HCT116 (cell line): Measurements from ENCODE around the gene ZNF862. TPM values are rescaled to one million over a fixed set of nuclear protein-coding genes. Genes with fewer than 3 reads are reported as not detected.

Source experiments
- ATAC-seq: fragments of 200-7000 bp; cut with Tn5 transposase; 2 replicates; pipeline ENCODE4 v1.9.1; 2020; ENCODE audit warnings: mild to moderate bottlenecking, moderate library complexity
- BruUV-seq: library from RNA; stranded (reverse); fragments of 400-500 nt; replicated peaks from 2 replicates; lab custom pipeline; 2021; lab: Mats Ljungman, UMichigan
- CTCF ChIA-PET: fragments of 300-600 bp; sonication (Branson Sonifier 250); formaldehyde crosslinking; loops from one replicate; lab custom pipeline; 2021; ENCODE audit warnings: antibody characterized with exemption; lab: Charles Lee
- POLR2A ChIA-PET: fragments of 300-600, 350-600 bp; sonication (Branson Sonifier 250); formaldehyde crosslinking; loops from one replicate; lab custom pipeline; 2021; ENCODE audit warnings: antibody characterized with exemption; lab: Charles Lee
- RAD21 ChIA-PET, 2 experiments: fragments of 300-600 bp; sonication (Branson Sonifier 250); formaldehyde crosslinking; loops; one replicate each; lab custom pipeline; 2023; ENCODE audit warnings: low total read pairs in 2 of 2; ENCODE audit not compliant: uncharacterized antibody in 2 of 2, unreplicated experiment in 2 of 2, low non-redundant PET in 1 of 2; lab: Charles Lee
- DNase-seq: peaks from one replicate; pipeline ENCODE4 v3.0.0-alpha.2; 2010; ENCODE audit warnings: low read depth, low spot score
- H2AFZ ChIP-seq: fragments of 200-600 bp; shearing (Covaris generic), sonication (generic); 2 replicates; pipeline ENCODE4 v1.6.1; 2017; ENCODE audit warnings: low read depth, mixed run types, mixed read lengths, antibody characterized with exemption, low read length; ENCODE audit not compliant: poor library complexity, severe bottlenecking
- H3K27ac ChIP-seq: 2 replicates; pipeline ENCODE4 v1.5.1; 2012; ENCODE audit warnings: low read depth, low read length
- H3K27me3 ChIP-seq: fragments of 200-600 bp; sonication (generic); 2 replicates; pipeline ENCODE4 v1.6.1; 2016; ENCODE audit warnings: mixed run types, low read length, mixed read lengths; ENCODE audit not compliant: insufficient read depth
- H3K36me3 ChIP-seq, 2 experiments: fragments of 200-500 bp in 1 of 2; fragments of 200-600 bp in 1 of 2; sonication (Bioruptor generic) in 1 of 2; sonication (generic) in 1 of 2; 2 replicates each; pipeline versions ENCODE4 v1.5.1 to v1.6.1; 2014 to 2016; ENCODE audit warnings: low read length in 2 of 2, inconsistent platforms in 1 of 2, mixed read lengths in 1 of 2, mixed run types in 1 of 2; ENCODE audit not compliant: insufficient read depth in 2 of 2, control insufficient read depth in 1 of 2
- H3K4me1 ChIP-seq, 2 experiments: fragments of 200-600 bp in 1 of 2; sonication (generic) in 1 of 2; 2 replicates each; pipeline versions ENCODE4 v1.5.1 to v1.6.1; 2012 to 2017; ENCODE audit warnings: low read length in 2 of 2, inconsistent platforms in 1 of 2, mild to moderate bottlenecking in 1 of 2, mixed read lengths in 1 of 2, mixed run types in 1 of 2, moderate library complexity in 1 of 2; ENCODE audit not compliant: insufficient read depth in 2 of 2, control insufficient read depth in 1 of 2
- H3K4me2 ChIP-seq: fragments of 200-600 bp; sonication (generic); 2 replicates; pipeline ENCODE4 v1.6.1; 2017; ENCODE audit warnings: mixed run types, low read length, mixed read lengths
- H3K4me3 ChIP-seq, 2 experiments: fragments of 200-600 bp in 1 of 2; sonication (generic) in 1 of 2; replicated peaks in 1 of 2; 2 replicates each; pipeline ENCODE4 v1.5.1; 2011 to 2016; ENCODE audit warnings: low read length in 2 of 2, control low read depth in 1 of 2, low read depth in 1 of 2, mild to moderate bottlenecking in 1 of 2, mixed read lengths in 1 of 2, mixed run types in 1 of 2
- H3K79me2 ChIP-seq: fragments of 200-600 bp; sonication (generic); 2 replicates; pipeline ENCODE4 v1.6.1; 2017; ENCODE audit warnings: mild to moderate bottlenecking, mixed run types, low read length, moderate library complexity, mixed read lengths; ENCODE audit not compliant: insufficient read depth
- H3K9ac ChIP-seq: fragments of 200-600 bp; sonication (generic); 2 replicates; pipeline ENCODE4 v1.6.1; 2016; ENCODE audit warnings: low read length, mixed read lengths
- H3K9me2 ChIP-seq: fragments of 200-600 bp; sonication (generic), shearing (Covaris generic); 2 replicates; pipeline ENCODE4 v1.6.1; 2017; ENCODE audit warnings: mixed run types, mild to moderate bottlenecking, moderate library complexity; ENCODE audit not compliant: insufficient read depth
- H3K9me3 ChIP-seq, 2 experiments: fragments of 200-500 bp in 1 of 2; fragments of 200-600 bp in 1 of 2; sonication (Bioruptor generic) in 1 of 2; sonication (generic) in 1 of 2; 2 replicates each; pipeline ENCODE4 v1.6.1; 2014 to 2017; ENCODE audit warnings: low read length in 2 of 2, mixed read lengths in 2 of 2, inconsistent platforms in 1 of 2, low read depth in 1 of 2, mild to moderate bottlenecking in 1 of 2, mixed run types in 1 of 2, moderate library complexity in 1 of 2; ENCODE audit not compliant: control insufficient read depth in 1 of 2, insufficient read depth in 1 of 2
- H4K20me1 ChIP-seq: fragments of 200-600 bp; sonication (generic), shearing (Covaris generic); 2 replicates; pipeline ENCODE4 v1.6.1; 2017; ENCODE audit warnings: mixed run types, mild to moderate bottlenecking, moderate library complexity; ENCODE audit not compliant: insufficient read depth
- ATF3 ChIP-seq: IDR thresholded peaks from 2 replicates; pipeline ENCODE4 v1.6.1; 2012
- CEBPB ChIP-seq: IDR thresholded peaks from 2 replicates; pipeline ENCODE4 v1.6.1; 2012; ENCODE audit warnings: low read depth
- CTCF ChIP-seq, 3 experiments: fragments of 200-600 bp in 1 of 3; sonication (generic) in 1 of 3; IDR thresholded peaks in 2 of 3; conservative IDR thresholded peaks in 1 of 3; 2 replicates each; pipeline ENCODE4 v1.5.1; 2012 to 2017; ENCODE audit warnings: low read depth in 2 of 3, low read length in 2 of 3, antibody characterized with exemption in 1 of 3, borderline replicate concordance in 1 of 3, control low read depth in 1 of 3, mild to moderate bottlenecking in 1 of 3, mixed read lengths in 1 of 3, mixed run types in 1 of 3, moderate library complexity in 1 of 3; ENCODE audit not compliant: insufficient read depth in 1 of 3
- EGR1 ChIP-seq: IDR thresholded peaks from 2 replicates; pipeline ENCODE4 v1.6.1; 2012; ENCODE audit warnings: low read depth
- EZH2 ChIP-seq: fragments of 200-600 bp; sonication (generic); IDR thresholded peaks from 2 replicates; pipeline ENCODE4 v1.6.1; 2017; ENCODE audit warnings: antibody characterized with exemption, mixed run types
- EZH2phosphoT487 ChIP-seq: fragments of 200-600 bp; IDR thresholded peaks from 2 replicates; pipeline ENCODE4 v1.6.1; 2018; ENCODE audit warnings: antibody characterized with exemption, borderline replicate concordance
- JUND ChIP-seq: IDR thresholded peaks from 2 replicates; pipeline ENCODE4 v1.6.1; 2012
- MAX ChIP-seq: IDR thresholded peaks from 2 replicates; pipeline ENCODE4 v1.6.1; 2012
- POLR2A ChIP-seq: IDR thresholded peaks from 2 replicates; pipeline ENCODE4 v1.7.0; 2011; ENCODE audit warnings: borderline replicate concordance; ENCODE audit not compliant: insufficient read depth, insufficient read length; ENCODE audit errors: extremely low read depth
- POLR2AphosphoS5 ChIP-seq: IDR thresholded peaks from 2 replicates; pipeline ENCODE4 v1.6.1; 2011; ENCODE audit warnings: mild to moderate bottlenecking, low read depth, low read length, moderate library complexity
- RAD21 ChIP-seq: IDR thresholded peaks from 2 replicates; pipeline ENCODE4 v1.6.1; 2012; ENCODE audit warnings: low read depth, mild to moderate bottlenecking
- REST ChIP-seq: IDR thresholded peaks from 2 replicates; pipeline ENCODE4 v1.6.1; 2012; ENCODE audit warnings: low read depth
- SIN3A ChIP-seq: IDR thresholded peaks from 2 replicates; pipeline ENCODE4 v1.6.1; 2012; ENCODE audit warnings: low read depth
- SP1 ChIP-seq: IDR thresholded peaks from 2 replicates; pipeline ENCODE4 v1.6.1; 2012; ENCODE audit warnings: low read depth
- SRF ChIP-seq: IDR thresholded peaks from 2 replicates; pipeline ENCODE4 v1.6.1; 2012; ENCODE audit warnings: low read depth
- TCF7L2 ChIP-seq: IDR thresholded peaks from 2 replicates; pipeline ENCODE4 v1.7.0; 2011; ENCODE audit warnings: borderline replicate concordance, inconsistent platforms; ENCODE audit not compliant: insufficient read depth, insufficient read length; ENCODE audit errors: extremely low read depth
- YY1 ChIP-seq: IDR thresholded peaks from 2 replicates; pipeline ENCODE4 v1.6.1; 2011; ENCODE audit warnings: low read length, low read depth, moderate library complexity, mild to moderate bottlenecking; ENCODE audit not compliant: insufficient replicate concordance; ENCODE audit errors: extremely low read depth
- ZBTB33 ChIP-seq: IDR thresholded peaks from 2 replicates; pipeline ENCODE4 v1.6.1; 2011; ENCODE audit warnings: mild to moderate bottlenecking, low read length, moderate library complexity; ENCODE audit not compliant: insufficient replicate concordance; ENCODE audit errors: extremely low read depth
- ZFX ChIP-seq: fragments of 450-650 bp; IDR thresholded peaks from 2 replicates; pipeline ENCODE4 v1.6.1; 2017
- ZNF274 ChIP-seq: fragments of 200-500 bp; sonication (Bioruptor generic); IDR thresholded peaks from 2 replicates; pipeline ENCODE4 v1.6.1; 2014; ENCODE audit warnings: mild to moderate bottlenecking, low read depth, low read length, inconsistent platforms
- intact Hi-C: fragments of 100-400 bp; cut with micrococcal nuclease; formaldehyde crosslinking; loops from 2 replicates; pipeline ENCODE4 v1.10.0; 2022
- total RNA-seq: library from RNA; stranded (reverse); gene quantifications from one replicate; pipeline ENCODE4 v1.2.1, GENCODE V29; 2021; ENCODE audit not compliant: unreplicated experiment

ZNF862 gene
- total RNA-seq, 1 experiment from 2014 or later = 8.5 TPM

GRCh38 chr7:149843566-149843965 lies 5.4 kb downstream of the ZNF862 start:
- DNase-seq (no peak), ATAC-seq (no peak)
- Histone ChIP-seq H3K27ac (no peak overlapping the region), H3K9me3 (no peaks in the 10 kb centered on the region), H2AFZ (no peak overlapping the region), H3K79me2 (peaks cover 9% of the 10 kb centered on the region; the same call in 1 of the 2 replicates), H4K20me1 (no peaks in the 10 kb centered on the region), H3K4me1 (peaks cover 6 to 11% of the 10 kb centered on the region in 2 experiments; a peak in 3 of 4 replicates), H3K4me3 (no peak overlapping the region), H3K9ac (no peak overlapping the region), H3K9me2 (no peaks in the 10 kb centered on the region), H3K27me3 (no peaks in the 10 kb centered on the region), H3K36me3 (no peaks in the 10 kb centered on the region), H3K4me2 (no peak overlapping the region)
- ChIA-PET POLR2A (no interaction called here), RAD21 (no interaction called here), CTCF (interaction anchor here (1.2 kb wide), 1 partner anchor 12 kb away, joined by 3 read pairs; no protein-coding TSS in a partner anchor)
- no TSS peak for BruUV-seq
- intact Hi-C loops = no loop called here
- TF ChIP-seq SRF = no peak
- TF ChIP-seq MAX = no peak
- TF ChIP-seq CTCF (IDR thresholded peaks at IDR 0.05 in 2 of 3, conservative IDR thresholded peaks at IDR 0.05 in 1 of 3; ENCODE audit: borderline replicate concordance in 1 of 3, insufficient read depth in 1 of 3, low read depth in 2 of 3, low read length in 2 of 3) = no peak
- no peak for TF ChIP-seq YY1
- TF ChIP-seq EZH2 = no peak
- TF ChIP-seq EZH2phosphoT487 = no peak
- TF ChIP-seq ZBTB33 = no peak
- no peak for TF ChIP-seq ATF3
- TF ChIP-seq POLR2A = no peak
- TF ChIP-seq RAD21 = no peak
- TF ChIP-seq SIN3A = no peak
- TF ChIP-seq JUND = no peak
- TF ChIP-seq ZFX = no peak
- TF ChIP-seq SP1 = no peak
- no peak for TF ChIP-seq ZNF274
- no peak for TF ChIP-seq REST
- TF ChIP-seq CEBPB = no peak
- TF ChIP-seq TCF7L2 = no peak
- TF ChIP-seq POLR2AphosphoS5 = no peak
- TF ChIP-seq EGR1 = no peak
